H1 (cell line): Measurements from ENCODE around the gene TDO2. TPM values are rescaled to one million over a fixed set of nuclear protein-coding genes. Genes with fewer than 3 reads are reported as not detected.
A peak's percentile ranks its signal among the peaks of the same experiment; 100 is the strongest.

Experiments
- CTCF ChIA-PET: fragments of 300-600 bp; sonication (Branson Sonifier 250); formaldehyde crosslinking; loops from one replicate; lab custom pipeline; 2021; ENCODE audit not compliant: partially characterized antibody; lab: Charles Lee
- POLR2A ChIA-PET: fragments of 300-600 bp; sonication (Branson Sonifier 250); formaldehyde crosslinking; loops from one replicate; lab custom pipeline; 2021; ENCODE audit warnings: inconsistent platforms; ENCODE audit not compliant: partially characterized antibody; lab: Charles Lee
- DNase-seq, 2 experiments: peaks; one replicate each; pipeline versions ENCODE4 v3.0.0 to v3.0.0-alpha.2; 2010 to 2022; ENCODE audit warnings: low spot score in 2 of 2, low read depth in 1 of 2, mixed read lengths in 1 of 2
- FAIRE-seq: peaks from 2 replicates; lab custom pipeline; 2011; peaks lifted over from hg19 to GRCh38; lab: Jason Lieb, UNC
- H2AFZ ChIP-seq: 2 replicates; pipeline ENCODE4 v1.8.1; 2012; ENCODE audit warnings: low read length, inconsistent platforms
- H2AK5ac ChIP-seq: 2 replicates; pipeline ENCODE4 v1.6.1; 2013; ENCODE audit warnings: low read depth, low read length
- H2BK120ac ChIP-seq: replicated peaks from 2 replicates; pipeline ENCODE3; 2013; ENCODE audit warnings: low read depth, low read length, inconsistent platforms
- H2BK12ac ChIP-seq: 2 replicates; pipeline ENCODE4 v1.6.1; 2013; ENCODE audit warnings: low read depth, low read length
- H2BK15ac ChIP-seq: 2 replicates; pipeline ENCODE4 v1.6.1; 2013; ENCODE audit warnings: low read length
- H2BK20ac ChIP-seq: 2 replicates; pipeline ENCODE4 v1.6.1; 2013; ENCODE audit warnings: low read length
- H2BK5ac ChIP-seq: 2 replicates; pipeline ENCODE4 v1.6.1; 2013; ENCODE audit warnings: low read depth, low read length
- H3K14ac ChIP-seq: 2 replicates; pipeline ENCODE4 v1.6.1; 2013; ENCODE audit warnings: inconsistent platforms; ENCODE audit not compliant: insufficient read length
- H3K18ac ChIP-seq: 2 replicates; pipeline ENCODE4 v1.6.1; 2013; ENCODE audit warnings: low read length; ENCODE audit errors: extremely low read depth
- H3K23ac ChIP-seq: 2 replicates; pipeline ENCODE4 v1.6.1; 2013; ENCODE audit warnings: inconsistent platforms; ENCODE audit not compliant: insufficient read length
- H3K23me2 ChIP-seq: 2 replicates; pipeline ENCODE4 v1.6.1; 2013; ENCODE audit warnings: low read depth, low read length
- H3K27ac ChIP-seq: 2 replicates; pipeline ENCODE4 v1.6.1; 2011; ENCODE audit warnings: low read depth, low read length, inconsistent platforms
- H3K27me3 ChIP-seq, 4 experiments: replicated peaks in 1 of 4; 1 replicate in 1 of 4; 2 replicates in 3 of 4; pipeline versions ENCODE4 v1.6.1 to v1.8.1; 2011 to 2013; ENCODE audit warnings: low read length in 3 of 4, mild to moderate bottlenecking in 3 of 4, inconsistent platforms in 2 of 4, mixed read lengths in 2 of 4, moderate library complexity in 1 of 4; ENCODE audit not compliant: control insufficient read depth in 3 of 4, insufficient read depth in 3 of 4; ENCODE audit errors: extremely low read depth in 1 of 4
- H3K36me3 ChIP-seq, 4 experiments: 2 replicates each; pipeline versions ENCODE4 v1.6.1 to v1.8.1; 2011 to 2013; ENCODE audit warnings: mild to moderate bottlenecking in 4 of 4, low read length in 3 of 4, moderate library complexity in 2 of 4, control low read depth in 1 of 4, inconsistent platforms in 1 of 4; ENCODE audit not compliant: insufficient read depth in 4 of 4, control insufficient read depth in 2 of 4
- H3K4ac ChIP-seq: replicated peaks from 2 replicates; pipeline ENCODE3; 2013; ENCODE audit warnings: low read length, low read depth, mixed read lengths, inconsistent platforms; ENCODE audit not compliant: insufficient read length
- H3K4me1 ChIP-seq, 4 experiments: replicated peaks in 1 of 4; 1 replicate in 1 of 4; 2 replicates in 3 of 4; pipeline versions ENCODE4 v1.6.1 to v1.8.1; 2011 to 2013; ENCODE audit warnings: low read length in 3 of 4, inconsistent platforms in 2 of 4, mixed read lengths in 1 of 4; ENCODE audit not compliant: insufficient read depth in 4 of 4, control insufficient read depth in 3 of 4
- H3K4me2 ChIP-seq, 2 experiments: 2 replicates each; pipeline versions ENCODE4 v1.6.1 to v1.8.1; 2011 to 2013; ENCODE audit warnings: low read depth in 2 of 2, low read length in 2 of 2, control low read depth in 1 of 2, inconsistent platforms in 1 of 2, mild to moderate bottlenecking in 1 of 2; ENCODE audit not compliant: insufficient read depth in 1 of 2
- H3K4me3 ChIP-seq, 4 experiments: fragments of 200-600, 300-600 bp in 1 of 4; sonication (generic), shearing (Covaris generic), sonication (Bioruptor Twin) in 1 of 4; 2 replicates each; pipeline versions ENCODE4 v1.5.1 to v1.8.1; 2011 to 2016; ENCODE audit warnings: low read length in 4 of 4, low read depth in 3 of 4, control low read depth in 2 of 4, inconsistent platforms in 2 of 4, mild to moderate bottlenecking in 2 of 4, mixed read lengths in 1 of 4, moderate library complexity in 1 of 4; ENCODE audit not compliant: insufficient read depth in 2 of 4; ENCODE audit errors: extremely low read depth in 1 of 4
- H3K56ac ChIP-seq: replicated peaks from 2 replicates; pipeline ENCODE3; 2013; ENCODE audit warnings: low read depth, mild to moderate bottlenecking, mixed read lengths, low read length, inconsistent platforms; ENCODE audit not compliant: insufficient read length
- H3K79me1 ChIP-seq: 2 replicates; pipeline ENCODE4 v1.6.1; 2013; ENCODE audit warnings: low read depth, low read length, control low read depth
- H3K79me2 ChIP-seq, 2 experiments: 2 replicates each; pipeline versions ENCODE4 v1.6.1 to v1.8.1; 2012 to 2013; ENCODE audit warnings: low read length in 2 of 2, mild to moderate bottlenecking in 2 of 2, inconsistent platforms in 1 of 2; ENCODE audit not compliant: insufficient read depth in 2 of 2, control insufficient read depth in 1 of 2
- H3K9ac ChIP-seq, 4 experiments: replicated peaks in 1 of 4; 1 replicate in 1 of 4; 2 replicates in 3 of 4; pipeline versions ENCODE4 v1.6.1 to v1.8.1; 2011 to 2013; ENCODE audit warnings: low read depth in 3 of 4, low read length in 3 of 4, control low read depth in 2 of 4, mild to moderate bottlenecking in 2 of 4, moderate library complexity in 2 of 4, inconsistent platforms in 1 of 4; ENCODE audit errors: extremely low read depth in 1 of 4
- H3K9me3 ChIP-seq, 2 experiments: 2 replicates each; pipeline versions ENCODE4 v1.6.1 to v1.8.1; 2012 to 2013; ENCODE audit warnings: mild to moderate bottlenecking in 2 of 2, moderate library complexity in 2 of 2, control low read depth in 1 of 2, inconsistent platforms in 1 of 2, low read depth in 1 of 2, low read length in 1 of 2, mixed read lengths in 1 of 2; ENCODE audit not compliant: insufficient read depth in 2 of 2
- H4K20me1 ChIP-seq, 2 experiments: replicated peaks in 1 of 2; 2 replicates each; pipeline versions ENCODE3 to v1.8.1; 2011 to 2013; ENCODE audit warnings: inconsistent platforms in 2 of 2, low read length in 2 of 2, mild to moderate bottlenecking in 1 of 2; ENCODE audit not compliant: insufficient read depth in 2 of 2, control insufficient read depth in 1 of 2
- H4K5ac ChIP-seq: 2 replicates; pipeline ENCODE4 v1.6.1; 2013; ENCODE audit warnings: low read length, low read depth, mixed read lengths, inconsistent platforms; ENCODE audit not compliant: insufficient read length
- H4K8ac ChIP-seq: 2 replicates; pipeline ENCODE4 v1.8.0; 2013; ENCODE audit warnings: mild to moderate bottlenecking, moderate library complexity, low read length, inconsistent platforms; ENCODE audit not compliant: insufficient read depth; ENCODE audit errors: extremely low read depth
- H4K91ac ChIP-seq: replicated peaks from 2 replicates; pipeline ENCODE3; 2013; ENCODE audit warnings: low read length, mixed read lengths, inconsistent platforms; ENCODE audit not compliant: insufficient read length
- CBX5 ChIP-seq: fragments of 300-800, 300-1000 bp; sonication (generic); IDR thresholded peaks from 2 replicates; pipeline ENCODE4 v1.7.1; 2016; ENCODE audit warnings: antibody characterized with exemption, low read length, low read depth
- CHD2 ChIP-seq: IDR thresholded peaks from 2 replicates; pipeline ENCODE4 v1.6.1; 2012; ENCODE audit warnings: low read length, improper control_type of control experiment
- EZH2 ChIP-seq: fragments of 200-600 bp; sonication (generic); IDR thresholded peaks from 2 replicates; pipeline ENCODE4 v1.7.1; 2012; ENCODE audit warnings: low read depth, mild to moderate bottlenecking, moderate library complexity, low read length, inconsistent platforms; ENCODE audit not compliant: severe bottlenecking
- FOSL1 ChIP-seq: IDR thresholded peaks from 2 replicates; pipeline ENCODE4 v1.6.1; 2011; ENCODE audit warnings: mild to moderate bottlenecking, low read depth, low read length, moderate library complexity; ENCODE audit not compliant: insufficient read depth
- HDAC6 ChIP-seq: IDR thresholded peaks from one replicate; pipeline ENCODE4 v1.7.1; 2012; ENCODE audit warnings: low read depth, mild to moderate bottlenecking, inconsistent platforms, low read length, moderate library complexity
- NANOG ChIP-seq: IDR thresholded peaks from 2 replicates; pipeline ENCODE4 v1.6.1; 2011; ENCODE audit warnings: low read length, low read depth, mild to moderate bottlenecking, inconsistent platforms; ENCODE audit not compliant: insufficient read depth, poor library complexity, severe bottlenecking
- WGBS, 2 experiments: shearing (Covaris generic) in 1 of 2; methylation state at CpG; one replicate each; pipeline versions ENCODE4 v1.1.6 to v1.1.7; 2013 to 2015; ENCODE audit warnings: low lambda C conversion rate in 2 of 2, mixed read lengths in 2 of 2, inconsistent platforms in 1 of 2, low coverage in 1 of 2, missing lambda C conversion rate in 1 of 2; ENCODE audit not compliant: insufficient replicate concordance in 2 of 2, insufficient coverage in 1 of 2, insufficient read length in 1 of 2; ENCODE audit errors: extremely low coverage in 1 of 2, missing lambda C conversion rate in 1 of 2; 5-methylcytosine and 5-hydroxymethylcytosine counted together
- polyA plus RNA-seq, 7 experiments: library from polyadenylated mRNA; depleted of rRNA in 3 of 7; stranded (reverse) in 5 of 7; unstranded in 2 of 7; fragments of >200 nt in 5 of 7; fragments of 200-250 nt in 2 of 7; gene quantifications; 1 replicate in 5 of 7; 2 replicates in 1 of 7; 4 replicates in 1 of 7; pipeline versions ENCODE4 v1.2.1 to v1.2.3, GENCODE V29; 2011 to 2013; ENCODE audit warnings: missing spikeins in 2 of 7, mixed read lengths in 2 of 7
- total RNA-seq: library from RNA; stranded (reverse); fragmentation: NEBNext Ultra II Directional; extraction: Animal tissue kit (Norgen Biotek cat#: 25700); gene quantifications from 2 replicates; pipeline ENCODE4 v1.2.1, GENCODE V29; 2021
- TF ChIP-seq, protein P1 (sequence below): IDR thresholded peaks from 2 replicates; pipeline ENCODE4 v1.6.1; 2012; ENCODE audit warnings: inconsistent platforms
- TF ChIP-seq, protein P2 (sequence below), 3 experiments: IDR thresholded peaks; 1 replicate in 2 of 3; 2 replicates in 1 of 3; pipeline versions ENCODE4 v1.5.1 to v1.6.1; 2011; ENCODE audit warnings: low read length in 3 of 3, mild to moderate bottlenecking in 3 of 3, inconsistent platforms in 2 of 3, low read depth in 1 of 3, moderate library complexity in 1 of 3; ENCODE audit not compliant: insufficient read depth in 1 of 3; ENCODE audit errors: control extremely low read depth in 1 of 3

TDO2 gene
- total and polyA plus RNA-seq, 2 of the 8 experiments (the other 6 are each of a cell fraction or from before 2014, with no cell fraction given) = 0.03 TPM; not detected in 1

DNA sequence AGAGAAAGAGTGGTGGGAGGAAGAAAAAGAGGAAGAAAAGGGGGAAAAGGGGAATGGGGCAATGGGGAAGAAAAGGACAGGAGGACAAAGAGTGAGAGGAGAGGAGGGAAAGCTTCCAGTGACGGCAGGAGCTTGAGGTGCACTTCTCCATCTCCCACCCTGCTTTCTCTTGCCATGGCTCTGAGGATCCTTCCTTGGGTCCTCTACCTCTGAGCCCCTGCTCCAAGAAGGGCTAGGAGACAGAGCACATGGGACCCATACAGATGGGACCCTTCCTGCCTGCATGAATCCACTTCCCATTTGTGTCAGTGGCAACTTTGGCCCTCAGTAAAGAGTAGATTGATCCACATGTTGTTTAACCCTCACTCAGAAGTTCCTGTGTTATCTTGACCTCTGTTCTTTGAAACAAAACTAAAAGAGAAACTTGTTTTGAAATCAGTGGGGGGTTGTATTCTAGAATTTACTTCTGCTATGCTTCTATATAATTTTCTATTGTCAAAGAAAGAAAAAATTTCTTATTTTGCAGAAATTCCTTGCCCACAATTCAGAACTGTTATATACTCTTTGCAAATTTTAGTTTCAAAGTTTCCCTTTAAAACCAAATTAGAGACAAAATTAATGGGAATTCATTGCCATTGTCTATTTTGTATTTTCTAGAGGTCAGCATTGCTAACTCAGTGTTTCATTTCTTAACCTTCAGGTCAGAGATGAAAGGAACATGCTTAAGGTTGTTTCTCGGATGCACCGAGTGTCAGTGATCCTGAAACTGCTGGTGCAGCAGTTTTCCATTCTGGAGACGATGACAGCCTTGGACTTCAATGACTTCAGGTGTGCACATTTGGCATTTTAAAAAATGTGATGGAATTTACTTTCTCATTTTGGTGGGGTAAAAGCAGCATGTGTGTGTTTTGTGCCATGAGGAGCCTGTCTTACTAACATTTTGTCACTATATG, 5.0 kb downstream of the TDO2 start:
- Histone ChIP-seq H3K9me3 (no peaks in the 10 kb centered on the region), H3K79me2 (no peaks in the 10 kb centered on the region), H3K23ac (no peak overlapping the region), H2AK5ac (no peak overlapping the region), H4K5ac (no peak overlapping the region), H3K4me1 (no peaks in the 10 kb centered on the region), H3K9ac (no peak overlapping the region), H2BK20ac (no peak overlapping the region), H4K20me1 (no peaks in the 10 kb centered on the region), H2BK120ac (no peak overlapping the region), H3K27me3 (no peaks in the 10 kb centered on the region), H2BK15ac (no peak overlapping the region), H3K14ac (no peak overlapping the region), H3K4me2 (no peak overlapping the region), H4K91ac (no peak overlapping the region), H2BK12ac (no peak overlapping the region), H3K79me1 (no peaks in the 10 kb centered on the region), H3K4me3 (no peak overlapping the region), H3K27ac (no peak overlapping the region), H3K56ac (no peak overlapping the region), H2BK5ac (no peak overlapping the region), H3K23me2 (no peaks in the 10 kb centered on the region), H3K4ac (no peak overlapping the region), H4K8ac (peak overlapping the region; percentile 62; the same call in 1 of the 2 replicates), H3K36me3 (no peaks in the 10 kb centered on the region), H3K18ac (no peak overlapping the region), H2AFZ (0 out of 2 replicates have a peak overlapping the region, but pooled peaks have one; percentile 51)
- 90% methylated on average over 4 of the region's 4 CpGs; no CpG with 5 or more reads in 1 of the 2 experiments for WGBS, 2 experiments
- POLR2A ChIA-PET = no interaction called here
- DNase-seq (no peak), FAIRE-seq (no peak)
- CTCF ChIA-PET = interaction anchor here (1.4 kb wide), 1 partner anchor 19 kb away, joined by 3 read pairs; no protein-coding TSS in a partner anchor
- TF ChIP-seq CHD2 (no peak), CBX5 (no peak), FOSL1 (no peak), EZH2 (no peak), HDAC6 (no peak), NANOG (no peak)
- TF ChIP-seq, protein P1, sequence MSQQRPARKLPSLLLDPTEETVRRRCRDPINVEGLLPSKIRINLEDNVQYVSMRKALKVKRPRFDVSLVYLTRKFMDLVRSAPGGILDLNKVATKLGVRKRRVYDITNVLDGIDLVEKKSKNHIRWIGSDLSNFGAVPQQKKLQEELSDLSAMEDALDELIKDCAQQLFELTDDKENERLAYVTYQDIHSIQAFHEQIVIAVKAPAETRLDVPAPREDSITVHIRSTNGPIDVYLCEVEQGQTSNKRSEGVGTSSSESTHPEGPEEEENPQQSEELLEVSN = no peak
- TF ChIP-seq, protein P2, sequence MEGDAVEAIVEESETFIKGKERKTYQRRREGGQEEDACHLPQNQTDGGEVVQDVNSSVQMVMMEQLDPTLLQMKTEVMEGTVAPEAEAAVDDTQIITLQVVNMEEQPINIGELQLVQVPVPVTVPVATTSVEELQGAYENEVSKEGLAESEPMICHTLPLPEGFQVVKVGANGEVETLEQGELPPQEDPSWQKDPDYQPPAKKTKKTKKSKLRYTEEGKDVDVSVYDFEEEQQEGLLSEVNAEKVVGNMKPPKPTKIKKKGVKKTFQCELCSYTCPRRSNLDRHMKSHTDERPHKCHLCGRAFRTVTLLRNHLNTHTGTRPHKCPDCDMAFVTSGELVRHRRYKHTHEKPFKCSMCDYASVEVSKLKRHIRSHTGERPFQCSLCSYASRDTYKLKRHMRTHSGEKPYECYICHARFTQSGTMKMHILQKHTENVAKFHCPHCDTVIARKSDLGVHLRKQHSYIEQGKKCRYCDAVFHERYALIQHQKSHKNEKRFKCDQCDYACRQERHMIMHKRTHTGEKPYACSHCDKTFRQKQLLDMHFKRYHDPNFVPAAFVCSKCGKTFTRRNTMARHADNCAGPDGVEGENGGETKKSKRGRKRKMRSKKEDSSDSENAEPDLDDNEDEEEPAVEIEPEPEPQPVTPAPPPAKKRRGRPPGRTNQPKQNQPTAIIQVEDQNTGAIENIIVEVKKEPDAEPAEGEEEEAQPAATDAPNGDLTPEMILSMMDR (IDR thresholded peaks at IDR 0.05; ENCODE audit: control extremely low read depth in 1 of 3, insufficient read depth in 1 of 3, low read depth in 1 of 3, low read length in 3 of 3) = no peak
